Measurements from ENCODE around the gene CNPY2.
A peak's percentile ranks its signal among the peaks of the same experiment; 100 is the strongest.
"Not testable (repeated sequence)": the region's sequence is repeated elsewhere in the genome, so short reads cannot be mapped to it uniquely, and the experiment has no call there.

CNPY2 gene

DNA sequence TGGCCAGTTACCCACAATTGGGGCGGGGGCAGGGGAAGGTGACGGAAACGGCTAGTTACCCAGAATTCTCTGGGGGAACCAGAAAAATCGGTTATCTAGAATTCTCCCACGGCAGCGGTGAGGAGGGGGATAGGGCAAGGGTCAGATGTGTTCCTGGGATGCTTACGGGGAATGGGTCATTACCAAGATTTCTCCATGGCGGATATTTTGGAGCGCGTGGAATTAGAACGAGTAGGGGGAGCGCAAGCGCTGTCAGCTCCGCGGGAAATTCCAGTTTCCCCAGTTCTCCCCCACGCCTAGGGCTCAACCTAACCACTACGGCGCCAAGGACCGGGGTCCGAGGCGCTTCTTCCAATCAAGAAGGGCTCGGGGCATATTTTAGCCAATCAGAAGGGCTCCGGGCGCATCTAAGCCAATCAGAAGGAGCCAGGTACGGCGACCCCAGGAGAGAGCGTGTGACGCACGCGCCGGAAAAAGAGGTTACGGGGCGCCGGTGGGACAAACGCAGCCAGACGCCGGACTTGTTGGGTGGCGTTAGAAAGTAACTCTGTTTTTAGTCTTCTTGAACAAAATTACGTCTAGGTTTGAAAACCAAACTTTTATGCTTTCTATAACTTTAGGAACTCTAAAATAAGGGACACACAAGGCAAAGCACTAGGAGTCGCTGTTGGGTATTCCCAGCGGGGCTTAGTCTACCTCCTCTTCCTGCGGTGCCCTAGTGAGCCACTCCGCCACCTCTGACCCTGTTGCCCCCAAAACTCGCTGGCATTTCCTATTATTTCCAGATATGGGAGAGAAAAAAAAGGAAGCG is 18.1 kb upstream of the CNPY2 start, which contains the start of gene PAN2:
Gene PAN2, minus strand, starts transcription at position 322 of the 811 bp plus-strand sequence. CDS start 906 bp downstream, outside the sequence.
- DNase-seq (peak; percentile 92), ATAC-seq (peak; percentile 90)

DNA sequence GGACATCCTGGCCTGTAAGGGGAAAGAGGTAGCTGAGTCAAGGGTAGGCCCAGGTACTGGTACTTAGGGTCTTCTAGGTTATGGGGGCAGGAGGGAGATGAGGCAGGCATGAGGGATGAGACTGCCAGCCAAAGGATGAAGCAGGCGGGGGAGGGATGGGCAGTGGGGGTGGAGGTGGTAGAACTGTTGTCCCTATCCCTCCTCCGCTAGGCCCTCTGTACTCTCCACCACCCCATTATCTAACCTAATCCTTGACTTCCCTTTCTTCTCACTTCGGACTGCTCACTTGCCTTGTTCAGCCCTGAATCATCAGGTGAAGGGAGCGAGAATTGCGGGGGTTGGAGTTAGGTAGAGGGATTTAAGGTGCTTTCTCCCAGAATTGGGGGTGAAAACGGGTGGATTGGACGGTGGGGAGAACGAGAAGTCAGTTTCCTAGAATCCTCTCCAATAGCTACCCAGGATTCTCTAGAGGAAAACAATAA is 17.4 kb upstream of the CNPY2 start:
- no peak for DNase-seq
- peak; percentile 12 for ATAC-seq

DNA sequence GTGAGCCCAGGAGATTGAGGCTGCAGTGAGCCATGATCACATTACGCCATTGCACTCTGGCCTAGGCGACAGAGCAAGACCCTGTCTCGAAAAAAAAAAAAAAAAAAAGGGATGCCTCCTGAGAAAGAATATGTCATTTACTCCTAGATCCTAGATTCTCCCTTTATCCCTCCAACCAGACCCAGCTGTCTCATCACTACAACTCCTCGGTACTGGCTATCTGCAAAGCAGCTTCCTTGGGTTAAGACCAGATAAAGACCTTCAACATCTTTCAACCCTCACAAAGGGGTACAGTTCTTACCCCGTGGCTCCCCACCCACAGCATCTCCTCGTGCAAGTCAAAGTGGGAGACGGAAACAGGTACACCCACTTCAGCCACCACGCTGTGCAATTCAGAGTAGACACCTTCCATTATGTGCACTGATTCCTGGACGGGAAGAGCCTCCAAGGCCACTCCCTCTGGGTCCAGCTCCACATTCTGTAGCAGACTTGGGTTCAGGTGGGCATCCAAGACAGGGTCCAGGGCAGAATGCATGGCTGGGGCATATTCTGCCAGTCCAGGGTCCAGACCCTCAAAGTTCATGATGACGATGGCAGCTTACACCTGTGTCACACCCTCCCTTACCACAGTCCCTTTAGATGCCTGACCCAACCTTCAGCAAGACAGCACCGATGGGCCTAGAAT is 16.9 kb upstream of the CNPY2 start:
- no peak for DNase-seq
- no peak for ATAC-seq

DNA sequence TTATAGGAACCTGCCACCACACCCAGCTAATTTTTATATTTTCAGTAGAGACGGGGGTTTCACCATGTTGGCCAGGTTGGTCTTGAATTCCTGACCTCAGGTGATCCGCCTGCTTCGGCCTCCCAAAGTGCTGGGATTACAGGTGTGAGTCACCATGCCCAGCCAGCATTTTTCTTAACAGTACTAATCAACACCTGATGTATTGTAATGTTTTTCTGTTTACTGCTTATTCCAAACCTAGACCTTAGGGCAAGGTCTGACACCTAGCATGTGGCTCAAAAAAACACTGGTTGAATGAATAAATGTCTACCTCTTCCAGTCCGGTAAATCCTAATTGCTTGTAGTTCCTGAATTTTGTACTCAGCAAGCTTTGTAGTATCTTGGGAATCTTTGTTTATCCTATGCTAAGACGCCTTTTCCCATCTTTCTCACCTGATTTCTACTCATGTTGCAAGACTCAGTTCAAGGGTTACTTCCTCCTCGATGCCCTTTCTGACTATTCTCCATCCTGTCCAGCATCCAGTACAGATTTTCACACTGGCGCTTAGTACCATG is 15.2 kb upstream of the CNPY2 start:
- DNase-seq, result no peak
- no peak for ATAC-seq

DNA sequence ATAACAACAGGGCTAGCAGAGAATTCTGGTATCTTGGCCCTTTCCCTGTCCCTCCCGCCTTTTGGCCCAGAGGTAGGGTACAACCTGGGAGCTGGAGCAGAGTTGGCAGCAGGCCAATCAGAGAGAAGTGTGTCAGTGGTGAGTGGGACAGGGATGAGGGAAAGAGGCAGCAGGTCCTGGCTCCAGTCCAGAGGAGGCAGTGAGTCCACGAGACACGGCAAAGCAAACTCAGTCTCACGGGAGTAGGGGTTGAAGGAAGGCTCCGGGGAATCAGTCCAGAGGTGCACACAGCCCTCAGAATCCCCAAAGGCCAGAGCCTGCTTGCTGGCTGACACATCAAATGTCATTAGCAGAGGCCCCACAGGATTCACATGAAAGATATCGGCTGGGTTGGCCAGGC is 10.7 kb upstream of the CNPY2 start:
- ATAC-seq (no peak), DNase-seq (no peak)

DNA sequence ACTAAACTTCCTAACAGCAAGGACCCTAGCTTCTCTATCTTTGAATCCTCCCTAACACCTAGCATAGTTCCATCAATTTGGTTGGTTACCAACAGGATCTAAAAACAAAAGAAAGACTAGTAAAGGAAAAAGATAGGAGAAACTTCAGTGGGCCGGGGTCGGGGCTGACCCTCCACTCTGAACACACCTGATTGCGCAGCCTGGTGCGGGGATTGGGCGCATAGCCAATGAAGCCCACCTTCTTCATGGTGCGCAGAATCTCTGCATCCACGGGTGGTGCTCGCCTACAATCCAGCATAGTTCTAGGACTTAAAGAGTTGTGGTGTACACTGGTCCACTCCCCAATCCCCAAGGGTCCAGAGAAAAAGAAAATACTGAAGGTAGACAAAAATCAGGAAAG is 10.3 kb upstream of the CNPY2 start:
- no peak for ATAC-seq
- DNase-seq, result no peak

- ATAC-seq (no peak), DNase-seq (no peak)
Observed at GRCh38 chr12:56324206-56324605, 8.4 kb upstream of the CNPY2 start.

DNA sequence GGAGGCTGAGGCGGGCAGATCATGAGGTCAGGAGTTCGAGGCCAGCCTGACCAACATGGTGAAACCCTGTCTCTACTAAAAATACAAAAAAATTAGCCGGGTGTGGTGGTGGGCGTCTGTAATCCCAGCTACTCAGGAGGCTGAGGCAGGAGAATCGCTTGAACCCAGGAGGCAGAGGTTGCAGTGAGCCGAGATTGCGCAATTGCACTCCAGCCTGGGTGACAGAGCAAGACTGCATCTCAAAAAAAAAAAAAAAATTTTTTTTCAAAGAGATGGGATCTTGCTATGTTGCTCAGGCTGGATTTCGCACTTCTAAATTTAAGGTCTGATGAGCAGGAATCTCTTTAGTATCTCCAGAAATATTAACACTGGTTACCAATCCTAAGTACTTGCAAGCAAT is 5.8 kb upstream of the CNPY2 start:
- not testable (repeated sequence) for DNase-seq, ATAC-seq

GRCh38 chr12:56321027-56321426 is 5.2 kb upstream of the CNPY2 start:
- DNase-seq (no peak), ATAC-seq (peak; percentile 6)

DNA sequence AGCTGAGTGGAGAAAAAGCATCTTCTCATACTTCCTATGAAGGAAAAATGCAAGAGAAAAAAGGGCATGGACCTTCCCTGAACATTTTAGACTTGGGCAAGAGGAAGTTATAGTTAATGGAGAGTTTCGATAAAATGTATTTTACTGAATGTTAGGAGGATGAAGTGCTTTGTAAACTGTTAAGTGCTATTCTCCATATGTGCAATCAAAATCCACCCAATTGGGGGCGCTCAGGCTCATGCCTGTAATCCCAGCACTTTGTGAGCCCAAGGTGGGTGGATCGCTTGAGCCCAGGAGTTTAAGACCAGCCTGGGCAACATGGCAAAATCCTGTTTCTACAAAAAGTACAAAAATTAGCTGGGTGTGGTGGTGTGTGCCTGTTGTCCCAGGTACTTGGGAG is 1.9 kb upstream of the CNPY2 start:
- ATAC-seq (no peak), DNase-seq (no peak)

DNA sequence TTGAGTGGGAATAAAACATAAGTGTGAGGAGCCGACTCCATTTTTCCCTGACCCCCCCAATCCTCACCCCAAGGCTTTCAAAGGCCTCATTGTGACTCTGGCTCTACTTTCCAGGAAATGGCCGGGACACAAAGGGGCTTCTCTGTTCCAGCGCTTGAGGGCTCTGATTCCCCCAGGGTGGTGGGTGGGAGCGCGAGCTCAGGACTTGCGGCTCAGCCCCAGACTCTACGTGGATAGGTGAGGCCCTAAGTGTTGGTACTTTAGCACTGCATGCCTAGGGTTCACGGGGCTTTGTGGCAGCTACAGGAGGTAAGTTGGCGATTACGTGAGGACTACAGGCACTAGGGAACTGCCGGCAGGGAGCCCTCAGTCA is 553 bp downstream of the CNPY2 start:
- no peak for ATAC-seq
- no peak for DNase-seq

- DNase-seq (no peak), ATAC-seq (no peak)
Observed at GRCh38 chr12:56311003-56311402, 4.8 kb downstream of the CNPY2 start.

- DNase-seq (no peak), ATAC-seq (no peak)
Observed at GRCh38 chr12:56308714-56309113, 7.1 kb downstream of the CNPY2 start.

- DNase-seq (no peak), ATAC-seq (no peak)
Observed at GRCh38 chr12:56307221-56307965, 8.4 kb downstream of the CNPY2 start.

DNA sequence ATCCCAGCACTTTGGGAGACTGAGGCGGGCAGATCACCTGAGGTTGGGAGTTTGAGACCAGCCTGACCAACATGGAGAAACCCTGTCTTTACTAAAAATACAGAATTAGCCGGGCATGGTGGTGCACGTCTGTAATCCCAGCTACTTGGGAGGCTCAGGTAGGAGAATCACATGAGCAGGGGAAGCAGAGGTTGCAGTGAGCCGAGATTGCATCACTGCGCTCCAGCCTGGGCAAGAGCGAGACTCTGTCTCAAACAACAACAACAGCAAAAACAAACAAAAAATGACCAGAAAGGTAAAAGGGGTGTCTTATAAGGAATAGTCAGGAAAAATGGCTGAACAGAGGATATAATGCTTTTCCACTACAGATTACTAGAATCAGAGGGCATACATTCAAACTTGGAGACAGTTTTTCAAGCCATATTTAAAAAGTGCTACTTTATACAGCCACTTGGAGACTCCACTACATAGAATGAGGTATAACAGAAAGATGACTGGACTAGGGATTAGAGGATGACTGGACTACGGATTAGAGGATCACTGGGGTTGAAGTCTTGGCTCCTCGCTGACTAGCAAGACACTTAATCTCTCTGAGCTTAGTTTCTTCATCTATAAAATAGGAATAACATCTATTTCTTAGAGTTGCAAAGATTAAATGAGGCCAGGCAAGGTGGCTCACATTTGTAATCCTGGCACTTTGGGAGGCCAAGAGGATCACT is 10.8 kb downstream of the CNPY2 start:
- DNase-seq (no peak), ATAC-seq (no peak)

DNA sequence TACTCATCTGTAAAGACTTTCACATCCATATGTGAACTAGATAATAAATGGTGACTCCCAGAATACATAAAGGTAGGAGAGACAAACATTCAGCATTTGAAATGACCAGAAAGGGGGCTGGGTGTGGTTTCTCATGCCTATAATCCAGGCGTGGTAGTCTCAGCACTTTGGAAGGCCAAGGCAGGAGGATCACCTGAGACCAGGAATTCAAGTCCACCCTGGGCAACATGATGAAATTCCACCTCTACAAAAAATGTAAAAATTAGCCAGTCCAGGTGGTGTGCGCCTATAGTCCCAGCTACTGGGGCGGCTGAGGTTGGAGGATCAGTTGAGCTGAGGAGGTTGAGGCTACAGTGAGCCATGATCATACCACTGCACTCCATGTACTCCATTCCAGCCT is 11.5 kb downstream of the CNPY2 start:
- no peak for DNase-seq
- ATAC-seq, result no peak

DNA sequence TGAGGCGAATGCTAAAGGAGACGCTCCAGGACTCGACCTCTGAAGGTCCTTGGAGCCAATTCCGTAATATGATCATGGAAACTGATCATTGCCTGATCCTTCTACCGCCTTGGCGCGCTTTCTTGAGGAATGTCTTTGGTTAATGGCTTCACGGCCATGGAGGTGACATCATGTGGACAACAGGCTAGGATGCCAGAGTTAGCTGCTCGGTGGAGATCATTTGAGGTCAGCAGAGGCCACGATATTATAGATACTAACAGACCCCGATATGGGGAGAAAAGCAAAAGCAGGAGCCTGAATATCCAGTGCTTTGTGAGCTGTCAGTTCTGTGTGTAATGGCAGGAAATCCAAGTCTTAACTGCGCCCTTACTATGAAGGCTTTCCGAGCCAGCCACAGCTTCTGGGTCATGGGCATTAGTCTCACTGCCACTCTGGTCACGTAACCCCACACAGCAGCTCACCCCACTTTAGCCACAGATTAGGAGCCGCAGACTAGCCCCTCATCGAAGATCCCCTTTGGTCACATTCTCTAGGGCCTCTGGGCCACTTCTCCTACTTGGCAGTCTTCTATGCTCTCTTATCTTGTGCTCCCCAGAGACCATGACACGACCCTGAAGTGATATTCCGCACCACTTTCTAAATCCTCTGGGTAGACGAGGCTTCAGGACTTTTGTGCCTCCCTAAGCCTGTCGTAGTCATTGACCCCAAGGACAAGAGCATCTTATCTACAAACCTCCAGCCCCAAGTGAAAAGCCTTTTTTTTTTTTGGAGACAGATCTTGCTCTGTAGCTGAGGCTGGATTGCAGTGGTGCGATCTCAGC is 14.9 kb downstream of the CNPY2 start:
- ATAC-seq (no peak), DNase-seq (no peak)

DNA sequence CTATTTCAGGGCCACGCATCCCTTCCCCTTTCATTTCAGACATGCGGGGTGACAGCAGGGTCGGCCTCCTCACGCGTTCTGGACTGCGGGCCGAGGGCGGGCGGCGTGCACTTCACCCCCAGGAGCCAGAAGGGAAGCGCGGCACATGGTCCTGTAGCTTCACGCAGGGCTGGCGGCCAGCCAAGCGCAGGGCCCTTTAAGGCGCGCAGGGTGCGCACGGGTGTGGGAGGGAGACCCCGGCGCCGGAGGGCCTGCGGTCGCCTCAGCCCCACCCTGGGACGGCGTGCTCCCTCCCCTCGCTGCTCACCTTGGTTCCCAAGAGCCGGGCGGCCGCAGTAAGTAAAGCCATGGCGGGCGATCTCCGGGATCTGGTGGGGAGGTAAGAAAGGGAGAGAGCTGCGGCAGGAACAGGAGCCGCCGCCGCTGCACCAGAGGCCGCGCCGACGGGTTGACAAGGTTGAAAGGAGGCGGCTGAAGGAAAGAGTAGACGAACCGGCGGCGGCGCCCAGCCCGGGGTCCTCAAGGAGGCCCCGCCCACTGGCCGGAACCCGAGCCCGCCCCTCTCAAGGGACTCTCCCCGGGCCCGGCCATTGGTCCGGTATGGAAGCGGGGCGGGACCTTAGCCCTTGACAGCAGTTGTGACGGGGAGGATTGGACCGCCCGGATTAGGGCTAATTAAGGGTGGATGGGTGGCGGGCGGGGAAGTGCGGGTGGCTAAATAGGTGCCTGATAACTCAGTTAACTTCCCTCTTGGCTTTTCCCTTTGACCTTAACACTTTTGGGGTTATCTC is 15.7 kb downstream of the CNPY2 start, which contains the start of gene CS:
Gene CS, minus strand, starts transcription at position 478 of the 791 bp plus-strand sequence. Its CDS starts 129 bp downstream, at position 349.
- DNase-seq (peak; percentile 99), ATAC-seq (peak; percentile 97)

DNA sequence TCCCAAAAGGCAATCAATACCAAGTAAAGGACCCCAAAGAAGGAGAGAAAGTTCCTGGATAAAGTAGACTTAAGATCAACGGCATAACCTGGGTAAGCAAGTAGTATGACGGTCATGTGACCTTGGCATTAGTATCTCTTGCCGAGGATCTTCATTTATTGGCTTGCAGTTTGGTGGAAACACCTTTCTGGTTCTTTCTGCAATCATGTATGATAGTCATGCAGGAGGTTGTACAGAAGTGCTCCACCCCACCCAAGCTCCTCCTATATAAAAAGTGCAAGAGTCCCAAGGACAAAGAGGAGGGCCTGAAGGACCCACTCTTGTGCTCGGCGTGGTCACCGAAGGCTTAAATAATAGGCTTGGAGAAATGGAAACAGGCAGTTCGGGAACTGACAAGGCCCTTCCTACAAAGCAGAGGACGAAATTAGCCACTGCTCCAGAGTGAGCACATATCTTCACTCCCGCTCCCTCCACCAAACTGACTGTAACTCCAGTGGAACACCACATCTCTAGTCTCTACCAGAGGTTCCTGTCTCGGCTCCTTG is 16.4 kb downstream of the CNPY2 start:
- ATAC-seq (no peak), DNase-seq (no peak)

GRCh38 chr12:56298828-56299227 is 17.0 kb downstream of the CNPY2 start:
- ATAC-seq, result no peak

More at GRCh38 chr12:56298828-56299227, 17.0 kb downstream of the CNPY2 start:
- no peak for DNase-seq
